GM12892 (cell line): ENCODE results near the gene PRKCD.

ENCODE experiments used
- POLR2A ChIP-seq: IDR thresholded peaks from 2 replicates; pipeline ENCODE4 v1.6.1; 2011; ENCODE audit warnings: low read depth, low read length, control low read depth
- POLR2AphosphoS5 ChIP-seq: IDR thresholded peaks from 2 replicates; pipeline ENCODE4 v1.6.1; 2011; ENCODE audit warnings: low read depth, low read length, control low read depth
- TAF1 ChIP-seq: IDR thresholded peaks from 2 replicates; pipeline ENCODE4 v1.6.1; 2011; ENCODE audit warnings: low read depth, mild to moderate bottlenecking, control low read depth, low read length, borderline replicate concordance

DNA sequence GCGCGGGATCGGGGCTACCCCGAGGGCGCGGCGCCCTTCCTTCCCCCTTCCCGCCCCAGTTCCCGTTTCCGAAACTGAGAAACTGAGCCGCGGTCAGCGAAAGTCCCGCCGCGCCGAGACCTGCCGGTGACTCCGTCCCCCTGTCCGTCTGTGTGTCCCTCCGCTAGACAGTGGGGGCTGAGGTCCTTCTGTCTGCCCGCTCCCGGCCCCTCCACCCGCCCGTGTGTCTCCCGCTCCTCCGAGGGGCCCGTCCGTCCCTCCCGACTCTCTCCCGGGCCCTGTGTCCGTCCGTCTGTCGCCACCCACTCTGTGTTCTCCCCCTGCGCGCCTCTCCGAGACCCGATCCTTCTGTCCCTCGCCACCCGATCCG lies 426 bp downstream of the PRKCD start:
- TF ChIP-seq POLR2AphosphoS5: no peak
- no peak for TF ChIP-seq POLR2A
- TF ChIP-seq TAF1: no peak
